ENCODE results near the gene BABAM2.

The BABAM2 gene

DNA sequence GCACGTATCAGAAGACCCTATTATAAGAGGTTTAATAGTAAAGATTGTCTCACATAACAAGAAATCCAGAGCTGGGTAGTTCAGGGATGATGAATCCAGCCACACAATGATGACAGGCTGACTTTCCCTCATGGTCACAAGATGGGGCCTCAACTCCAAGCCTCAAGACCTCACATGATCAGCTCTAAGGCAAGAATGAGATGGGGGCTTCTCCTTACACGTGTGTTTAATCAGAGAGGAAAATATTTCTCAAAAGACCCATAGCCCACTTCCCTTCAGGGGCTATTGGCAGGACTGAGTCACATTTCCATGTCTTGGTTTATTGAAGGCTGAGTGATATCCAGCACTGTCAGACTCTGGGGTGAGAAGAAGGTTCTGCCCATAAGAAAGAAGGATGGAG, 402.0 kb downstream of the BABAM2 start:
- DNase-seq, result no peak

- DNase-seq, result no peak
Measured at GRCh38 chr2:28293416-28293815, 402.9 kb downstream of the BABAM2 start.

GRCh38 chr2:28294451-28294850, 403.9 kb downstream of the BABAM2 start:
- DNase-seq, result no peak

DNA sequence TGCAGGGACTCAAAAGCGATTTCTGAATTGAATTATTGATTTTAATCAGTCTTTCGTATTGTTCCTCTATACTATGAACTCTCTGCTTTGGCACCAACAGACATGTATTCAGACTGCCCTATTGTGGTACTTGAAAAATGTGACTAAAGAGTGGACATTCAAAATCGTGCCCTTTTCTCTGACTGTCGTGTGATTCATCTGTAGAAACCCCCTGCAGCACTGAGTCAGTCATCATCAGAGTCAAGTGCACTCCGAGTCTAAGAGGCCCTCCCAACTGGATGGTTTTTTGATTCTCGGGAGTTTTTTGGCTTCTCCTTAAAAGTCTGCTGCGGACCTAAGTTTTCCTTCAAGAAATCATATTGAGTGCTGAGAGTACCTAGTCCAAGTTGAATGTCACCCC, 405.7 kb downstream of the BABAM2 start:
- no peak for DNase-seq

GRCh38 chr2:28296904-28297303, 406.4 kb downstream of the BABAM2 start:
- DNase-seq, result no peak

- no peak for DNase-seq
Measured at GRCh38 chr2:28297531-28297930, 407.0 kb downstream of the BABAM2 start.

DNA sequence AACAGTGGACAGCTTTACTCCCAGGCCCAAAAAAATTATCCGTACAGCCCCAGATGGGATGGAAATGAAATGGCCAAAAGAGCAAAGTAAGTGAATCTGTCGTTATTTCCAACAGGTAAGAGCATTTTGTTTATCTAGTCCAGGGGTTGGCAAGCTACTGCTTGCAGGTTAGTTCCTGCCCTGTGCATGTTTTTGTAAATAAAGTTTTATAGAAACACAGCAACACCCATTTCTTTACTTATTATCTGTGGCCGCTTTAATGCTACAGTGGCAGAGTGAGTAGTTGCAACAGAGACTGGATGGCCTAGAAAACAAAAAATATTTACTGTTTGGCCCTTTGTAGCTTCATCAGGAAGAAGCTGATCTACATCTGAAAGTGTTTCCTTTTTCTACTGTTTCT, 407.9 kb downstream of the BABAM2 start:
- DNase-seq, result no peak

GRCh38 chr2:28300485-28301341, 410.2 kb downstream of the BABAM2 start:
- no peak for DNase-seq

- DNase-seq, result no peak
Measured at GRCh38 chr2:28305202-28305601, 414.7 kb downstream of the BABAM2 start.

- DNase-seq, result no peak
Measured at GRCh38 chr2:28310107-28310506, 419.6 kb downstream of the BABAM2 start.

GRCh38 chr2:28311660-28312249, 421.2 kb downstream of the BABAM2 start:
- no peak for DNase-seq

- no peak for DNase-seq
Measured at GRCh38 chr2:28312307-28313219, 422.0 kb downstream of the BABAM2 start.

DNA sequence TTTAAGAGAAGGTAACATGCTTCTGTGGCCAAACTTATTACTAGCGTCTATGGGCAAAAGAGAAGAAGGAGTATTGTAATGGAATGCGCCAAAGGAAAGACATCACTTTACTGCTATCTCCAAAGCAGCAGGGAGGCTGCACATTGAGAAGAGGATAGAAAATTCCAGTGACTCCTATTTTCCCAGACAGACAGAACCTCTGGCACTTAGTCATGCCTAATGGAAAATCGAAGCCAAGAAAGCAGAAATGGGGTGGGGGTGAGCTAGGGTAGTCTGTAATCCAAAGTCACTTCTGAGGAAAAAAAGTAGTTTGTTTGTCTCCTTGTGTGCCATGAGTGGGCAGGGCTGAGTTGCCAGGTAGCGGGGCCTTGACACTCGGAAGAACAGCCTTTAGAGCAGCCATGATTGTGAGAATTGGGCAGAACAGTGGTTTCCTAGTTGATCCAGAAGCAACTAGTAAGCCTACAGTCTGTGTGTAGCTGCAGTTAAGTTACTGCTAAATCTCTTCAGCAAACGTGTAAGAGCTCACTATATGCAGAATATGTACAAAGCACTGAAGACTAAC, 422.8 kb downstream of the BABAM2 start:
- no peak for DNase-seq

DNA sequence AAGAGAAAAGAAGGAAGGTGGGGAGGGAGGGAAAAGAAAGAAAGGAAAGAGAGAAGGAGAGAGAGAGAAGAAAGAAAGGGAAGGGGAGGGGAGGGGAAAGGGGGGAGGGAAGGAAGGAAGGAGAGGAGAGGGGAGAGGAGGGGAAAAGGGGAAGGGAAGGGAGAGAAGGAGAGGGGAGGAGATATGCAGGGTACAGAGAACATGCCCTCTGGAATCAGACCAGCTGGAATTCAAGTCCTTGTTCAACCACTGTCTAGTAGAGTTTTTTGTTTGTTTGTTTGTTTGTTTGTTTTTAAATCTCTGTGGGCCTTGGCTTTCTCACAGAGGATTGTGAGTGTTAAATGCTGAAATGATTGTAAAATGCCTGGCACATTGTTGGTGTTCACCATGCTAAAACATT, 424.4 kb downstream of the BABAM2 start:
- no peak for DNase-seq

GRCh38 chr2:28316546-28317335, 426.2 kb downstream of the BABAM2 start:
- no peak for DNase-seq

- no peak for DNase-seq
Measured at GRCh38 chr2:28317390-28317789, 426.9 kb downstream of the BABAM2 start.

GRCh38 chr2:28318023-28318422, 427.5 kb downstream of the BABAM2 start:
- no peak for DNase-seq

DNA sequence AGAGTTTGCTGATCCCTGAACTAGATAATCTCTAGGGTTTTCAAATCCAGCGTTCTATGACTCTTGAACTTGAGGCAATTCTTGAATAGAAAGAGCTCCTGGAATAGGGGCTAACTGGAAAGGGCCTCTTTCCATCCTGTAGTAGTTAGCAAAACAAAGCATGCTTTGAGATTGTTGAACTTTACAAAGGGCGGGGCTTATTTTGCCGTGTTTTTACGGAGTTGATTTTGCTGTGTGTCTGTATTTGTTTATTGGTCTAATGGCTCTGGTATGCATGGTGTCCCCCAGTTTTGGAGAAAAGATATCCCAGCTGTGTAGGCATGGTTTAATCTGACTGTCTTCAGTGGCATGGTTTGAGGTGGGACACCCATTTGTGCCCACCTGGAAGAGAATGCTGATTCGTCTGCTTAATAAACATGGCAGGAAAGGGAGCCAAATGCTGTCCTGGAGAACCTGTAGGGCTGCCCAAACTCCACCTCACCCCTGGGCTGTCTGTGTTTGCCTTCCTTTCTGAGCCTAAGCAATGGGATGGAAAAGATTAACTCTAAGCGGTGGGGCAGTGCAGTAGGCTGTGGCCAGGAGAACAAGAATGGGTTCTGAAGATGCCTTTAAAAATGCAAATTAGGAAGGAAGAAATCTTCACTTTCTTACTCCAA, 428.1 kb downstream of the BABAM2 start:
- no peak for DNase-seq

- DNase-seq, result no peak
Measured at GRCh38 chr2:28319118-28320008, 428.8 kb downstream of the BABAM2 start.

GRCh38 chr2:28320009-28320365, 429.5 kb downstream of the BABAM2 start:
- DNase-seq, result no peak

GRCh38 chr2:28320371-28320770, 429.8 kb downstream of the BABAM2 start:
- no peak for DNase-seq
